HK-2 (cell line): ENCODE measurements around the gene FER.
"Not testable (repeated sequence)": the region's sequence is repeated elsewhere in the genome, so short reads cannot be mapped to it uniquely, and the experiment has no call there.

ENCODE experiments used
- DNase-seq: peaks from one replicate; pipeline ENCODE4 v3.0.0-alpha.2; 2018; ENCODE audit not compliant: unreplicated experiment

The FER gene

GRCh38 chr5:108747111-108747773, 455 bp upstream of the FER start:
- DNase-seq = no peak

- peak; percentile 98 for DNase-seq
Observed at GRCh38 chr5:108748401-108749127, 867 bp downstream of the FER start.

GRCh38 chr5:108749128-108749861, 1.6 kb downstream of the FER start:
- DNase-seq = no peak

GRCh38 chr5:108753331-108753730, 5.6 kb downstream of the FER start:
- DNase-seq = no peak

- no peak for DNase-seq
Observed at GRCh38 chr5:108753877-108754276, 6.2 kb downstream of the FER start.

- no peak for DNase-seq
Observed at GRCh38 chr5:108760512-108760911, 12.8 kb downstream of the FER start.

GRCh38 chr5:108762660-108763059, 15.0 kb downstream of the FER start:
- DNase-seq = no peak

- DNase-seq = no peak
Observed at GRCh38 chr5:108763222-108763916, 15.7 kb downstream of the FER start.

- DNase-seq = no peak
Observed at GRCh38 chr5:108765647-108766046, 17.9 kb downstream of the FER start.

- DNase-seq = not testable (repeated sequence)
Observed at GRCh38 chr5:108766916-108767315, 19.2 kb downstream of the FER start.

GRCh38 chr5:108769352-108769751, 21.7 kb downstream of the FER start:
- no peak for DNase-seq

- DNase-seq = no peak
Observed at GRCh38 chr5:108772626-108773025, 24.9 kb downstream of the FER start.

- no peak for DNase-seq
Observed at GRCh38 chr5:108773330-108773729, 25.6 kb downstream of the FER start.

- DNase-seq = not testable (repeated sequence)
Observed at GRCh38 chr5:108774079-108774478, 26.4 kb downstream of the FER start.

GRCh38 chr5:108777582-108777981, 29.9 kb downstream of the FER start:
- DNase-seq = not testable (repeated sequence)

GRCh38 chr5:108784577-108784976, 36.9 kb downstream of the FER start:
- DNase-seq = not testable (repeated sequence)

GRCh38 chr5:108786806-108787483, 39.2 kb downstream of the FER start:
- DNase-seq = no peak

GRCh38 chr5:108788142-108788541, 40.4 kb downstream of the FER start:
- no peak for DNase-seq

GRCh38 chr5:108793207-108793606, 45.5 kb downstream of the FER start:
- no peak for DNase-seq

GRCh38 chr5:108794349-108794748, 46.7 kb downstream of the FER start:
- DNase-seq = not testable (repeated sequence)

- no peak for DNase-seq
Observed at GRCh38 chr5:108797396-108797795, 49.7 kb downstream of the FER start.

GRCh38 chr5:108797986-108798385, 50.3 kb downstream of the FER start:
- no peak for DNase-seq
